H9 (cell line): ENCODE data around the gene TTLL13. TPM values are rescaled to one million over a fixed set of nuclear protein-coding genes. Genes with fewer than 3 reads are reported as not detected.
A peak's percentile ranks its signal among the peaks of the same experiment; 100 is the strongest.

Experiments
- DNase-seq: peaks from one replicate; pipeline ENCODE4 v3.0.0-alpha.2; 2017
- H2AFZ ChIP-seq: one replicate; pipeline ENCODE4 v1.6.1; 2013; ENCODE audit warnings: mild to moderate bottlenecking, low read length, control low read depth, moderate library complexity
- H2AK5ac ChIP-seq: 2 replicates; pipeline ENCODE4 v1.6.1; 2013; ENCODE audit warnings: low read length, control low read depth, mixed read lengths; ENCODE audit not compliant: insufficient read length
- H2BK120ac ChIP-seq: one replicate; pipeline ENCODE4 v1.6.1; 2013; ENCODE audit warnings: low read depth, mild to moderate bottlenecking, low read length, control low read depth, inconsistent platforms; ENCODE audit not compliant: poor library complexity, severe bottlenecking
- H2BK12ac ChIP-seq: 2 replicates; pipeline ENCODE4 v1.6.1; 2013; ENCODE audit warnings: low read length, control low read depth, mixed read lengths, low read depth; ENCODE audit not compliant: insufficient read length
- H2BK15ac ChIP-seq: 2 replicates; pipeline ENCODE4 v1.6.1; 2013; ENCODE audit warnings: low read depth, low read length, control low read depth
- H2BK20ac ChIP-seq: one replicate; pipeline ENCODE4 v1.6.1; 2013; ENCODE audit warnings: low read depth, mild to moderate bottlenecking, low read length, control low read depth, inconsistent platforms; ENCODE audit not compliant: poor library complexity, severe bottlenecking
- H2BK5ac ChIP-seq: 2 replicates; pipeline ENCODE4 v1.6.1; 2013; ENCODE audit warnings: low read length, control low read depth, mixed read lengths; ENCODE audit not compliant: insufficient read length
- H3K14ac ChIP-seq: 2 replicates; pipeline ENCODE4 v1.6.1; 2013; ENCODE audit warnings: low read length, control low read depth; ENCODE audit not compliant: insufficient read depth
- H3K18ac ChIP-seq: 2 replicates; pipeline ENCODE4 v1.6.1; 2013; ENCODE audit warnings: low read depth, mild to moderate bottlenecking, mixed read lengths, low read length, control low read depth; ENCODE audit not compliant: insufficient read length
- H3K23ac ChIP-seq: 2 replicates; pipeline ENCODE4 v1.6.1; 2013; ENCODE audit warnings: low read length, control low read depth, mixed read lengths, low read depth; ENCODE audit not compliant: insufficient read length
- H3K23me2 ChIP-seq: 2 replicates; pipeline ENCODE4 v1.6.1; 2013; ENCODE audit warnings: low read depth, mild to moderate bottlenecking, mixed read lengths, low read length, control low read depth; ENCODE audit not compliant: insufficient read length, poor library complexity, severe bottlenecking
- H3K27ac ChIP-seq: 2 replicates; pipeline ENCODE4 v1.5.1; 2013; ENCODE audit warnings: low read length, control low read depth, mixed read lengths, low read depth; ENCODE audit not compliant: insufficient read length
- H3K27me3 ChIP-seq: 2 replicates; pipeline ENCODE4 v1.6.1; 2013; ENCODE audit warnings: low read length, control low read depth, inconsistent platforms; ENCODE audit not compliant: insufficient read depth
- H3K4ac ChIP-seq: 2 replicates; pipeline ENCODE4 v1.6.1; 2013; ENCODE audit warnings: low read depth, mild to moderate bottlenecking, control low read depth, inconsistent platforms, low read length, moderate library complexity
- H3K4me1 ChIP-seq: 2 replicates; pipeline ENCODE4 v1.6.1; 2013; ENCODE audit warnings: low read length, control low read depth, inconsistent platforms; ENCODE audit not compliant: insufficient read depth
- H3K4me2 ChIP-seq: 2 replicates; pipeline ENCODE4 v1.6.1; 2013; ENCODE audit warnings: low read length, control low read depth, mixed read lengths; ENCODE audit not compliant: insufficient read length, insufficient read depth
- H3K56ac ChIP-seq: 2 replicates; pipeline ENCODE4 v1.6.1; 2013; ENCODE audit warnings: low read depth, mild to moderate bottlenecking, mixed read lengths, low read length, control low read depth; ENCODE audit not compliant: insufficient read length
- H3K79me1 ChIP-seq: 2 replicates; pipeline ENCODE4 v1.6.1; 2013; ENCODE audit warnings: low read depth, mild to moderate bottlenecking, moderate library complexity, low read length, control low read depth, inconsistent platforms; ENCODE audit not compliant: insufficient read depth, poor library complexity, severe bottlenecking
- H3K79me2 ChIP-seq: 2 replicates; pipeline ENCODE4 v1.6.1; 2013; ENCODE audit warnings: low read length, control low read depth, inconsistent platforms; ENCODE audit not compliant: insufficient read depth
- H3K9ac ChIP-seq: 2 replicates; pipeline ENCODE4 v1.6.1; 2013; ENCODE audit warnings: low read length, control low read depth, mixed read lengths; ENCODE audit not compliant: insufficient read length; ENCODE audit errors: extremely low read depth
- H3K9me3 ChIP-seq: one replicate; pipeline ENCODE4 v1.6.1; 2013; ENCODE audit warnings: low read depth, low read length, inconsistent platforms; ENCODE audit not compliant: control insufficient read depth
- H3T11ph ChIP-seq: one replicate; pipeline ENCODE4 v1.6.1; 2013; ENCODE audit warnings: mild to moderate bottlenecking, low read length, control low read depth, inconsistent platforms
- H4K20me1 ChIP-seq: one replicate; pipeline ENCODE4 v1.6.1; 2013; ENCODE audit not compliant: control insufficient read depth, insufficient read length, insufficient read depth
- H4K5ac ChIP-seq: 2 replicates; pipeline ENCODE4 v1.6.1; 2013; ENCODE audit warnings: low read depth, mild to moderate bottlenecking, mixed read lengths, low read length, control low read depth; ENCODE audit not compliant: insufficient read length
- H4K8ac ChIP-seq: replicated peaks from 2 replicates; pipeline ENCODE4 v1.6.1; 2013; ENCODE audit warnings: low read length, control low read depth, mixed read lengths, low read depth; ENCODE audit not compliant: insufficient read length
- H4K91ac ChIP-seq: 2 replicates; pipeline ENCODE4 v1.6.1; 2013; ENCODE audit warnings: low read depth, mild to moderate bottlenecking, moderate library complexity, mixed read lengths, low read length, control low read depth; ENCODE audit not compliant: insufficient read length
- H3K27ac Mint-ChIP-seq, 3 experiments: 2 replicates in 2 of 3; 3 replicates in 1 of 3; pipeline ENCODE4 v1.8.0; 2020 to 2021; ENCODE audit warnings: mixed read lengths in 3 of 3, mild to moderate bottlenecking in 1 of 3, moderate library complexity in 1 of 3
- H3K27me3 Mint-ChIP-seq: 2 replicates; pipeline ENCODE4 v1.8.0; 2021; ENCODE audit warnings: low read depth, mild to moderate bottlenecking, moderate library complexity, mixed read lengths
- H3K36me3 Mint-ChIP-seq, 3 experiments: 2 replicates in 2 of 3; 3 replicates in 1 of 3; pipeline ENCODE4 v1.8.0; 2020 to 2021; ENCODE audit warnings: low read depth in 3 of 3, mixed read lengths in 3 of 3; ENCODE audit not compliant: insufficient read depth in 1 of 3
- H3K4me1 Mint-ChIP-seq, 2 experiments: 2 replicates each; pipeline ENCODE4 v1.8.0; 2020; ENCODE audit warnings: mixed read lengths in 2 of 2
- H3K4me3 Mint-ChIP-seq, 2 experiments: 2 replicates in 1 of 2; 3 replicates in 1 of 2; pipeline ENCODE4 v1.8.0; 2020 to 2021; ENCODE audit warnings: mild to moderate bottlenecking in 2 of 2, mixed read lengths in 2 of 2, moderate library complexity in 1 of 2
- H3K9me3 Mint-ChIP-seq, 2 experiments: 2 replicates in 1 of 2; 3 replicates in 1 of 2; pipeline ENCODE4 v1.8.0; 2020; ENCODE audit warnings: mild to moderate bottlenecking in 2 of 2, mixed read lengths in 2 of 2, moderate library complexity in 1 of 2
- WGBS: extraction: QIAGEN DNeasy Blood & Tissue Kit; methylation state at CpG from one replicate; pipeline ENCODE4 v1.1.7; 2013; ENCODE audit warnings: missing lambda C conversion rate, low lambda C conversion rate, mixed read lengths; ENCODE audit not compliant: insufficient read length; ENCODE audit errors: extremely low coverage; 5-methylcytosine and 5-hydroxymethylcytosine counted together
- total RNA-seq: library from RNA; stranded (reverse); gene quantifications from 2 replicates; pipeline ENCODE4 v1.2.1, GENCODE V29; 2021
- TF ChIP-seq, protein P1 (sequence below): fragments of 200-600 bp; sonication (generic); conservative IDR thresholded peaks from 3 replicates; pipeline ENCODE4 v1.8.0; 2021; ENCODE audit warnings: antibody characterized with exemption, mild to moderate bottlenecking

TTLL13 gene
- total RNA-seq, 1 experiment from 2014 or later: not detected

DNA sequence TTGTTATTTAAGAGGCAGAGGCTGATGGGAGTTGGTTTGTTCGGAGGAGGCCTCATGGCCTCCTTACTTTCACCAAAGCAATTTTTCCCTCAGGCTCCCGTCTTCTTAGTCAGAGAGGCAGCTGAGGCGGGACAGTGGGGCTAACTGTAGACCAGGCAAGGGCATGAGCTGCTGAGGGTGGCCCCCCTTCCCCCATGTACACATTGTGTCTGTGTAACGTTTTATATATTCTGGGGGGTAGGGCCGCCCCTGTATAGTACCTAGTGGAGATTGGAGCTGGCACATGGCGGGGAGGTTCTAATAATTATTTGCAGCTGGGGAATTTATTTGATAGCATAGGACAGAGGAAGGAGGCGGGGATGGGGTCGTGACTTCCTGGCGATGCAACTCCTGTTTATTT lies 51.2 kb downstream of the TTLL13 start:
- no peak overlapping the region; a peak in 1 of 5 replicates for H3K4me3 Mint-ChIP-seq
- no peak overlapping the region for H3K4me2 ChIP-seq
- H3K79me1 ChIP-seq: no peaks in the 10 kb centered on the region
- no peak overlapping the region for H3T11ph ChIP-seq
- no peak overlapping the region for H2AFZ ChIP-seq
- H3K27ac ChIP-seq: no peak overlapping the region
- H3K9ac ChIP-seq: no peak overlapping the region
- H2BK120ac ChIP-seq: no peak overlapping the region
- H3K18ac ChIP-seq: no peak overlapping the region
- no peaks in the 10 kb centered on the region for H3K36me3 Mint-ChIP-seq
- no peak overlapping the region for H4K5ac ChIP-seq
- no peak overlapping the region for H3K23ac ChIP-seq
- H3K79me2 ChIP-seq: no peaks in the 10 kb centered on the region
- no peak overlapping the region for H2BK15ac ChIP-seq
- DNase-seq: no peak
- H3K14ac ChIP-seq: no peak overlapping the region
- H3K4ac ChIP-seq: no peak overlapping the region
- H4K20me1 ChIP-seq: no peaks in the 10 kb centered on the region
- WGBS: no CpG with 5 or more reads among the region's 9 CpGs
- no peaks in the 10 kb centered on the region; the same call in 1 of the 2 replicates for H3K4me1 ChIP-seq
- no peaks in the 10 kb centered on the region for H3K9me3 ChIP-seq
- H3K56ac ChIP-seq: no peak overlapping the region
- H3K27me3 ChIP-seq: no peaks in the 10 kb centered on the region
- no peaks in the 10 kb centered on the region for H3K27me3 Mint-ChIP-seq
- no peak overlapping the region for H4K91ac ChIP-seq
- no peak overlapping the region for H4K8ac ChIP-seq
- no peak overlapping the region for H2AK5ac ChIP-seq
- no peaks in the 10 kb centered on the region for H3K9me3 Mint-ChIP-seq
- no peaks in the 10 kb centered on the region for H3K23me2 ChIP-seq
- no peak overlapping the region for H2BK12ac ChIP-seq
- no peak overlapping the region for H2BK20ac ChIP-seq
- no peak overlapping the region for H2BK5ac ChIP-seq
- TF ChIP-seq, protein P1, sequence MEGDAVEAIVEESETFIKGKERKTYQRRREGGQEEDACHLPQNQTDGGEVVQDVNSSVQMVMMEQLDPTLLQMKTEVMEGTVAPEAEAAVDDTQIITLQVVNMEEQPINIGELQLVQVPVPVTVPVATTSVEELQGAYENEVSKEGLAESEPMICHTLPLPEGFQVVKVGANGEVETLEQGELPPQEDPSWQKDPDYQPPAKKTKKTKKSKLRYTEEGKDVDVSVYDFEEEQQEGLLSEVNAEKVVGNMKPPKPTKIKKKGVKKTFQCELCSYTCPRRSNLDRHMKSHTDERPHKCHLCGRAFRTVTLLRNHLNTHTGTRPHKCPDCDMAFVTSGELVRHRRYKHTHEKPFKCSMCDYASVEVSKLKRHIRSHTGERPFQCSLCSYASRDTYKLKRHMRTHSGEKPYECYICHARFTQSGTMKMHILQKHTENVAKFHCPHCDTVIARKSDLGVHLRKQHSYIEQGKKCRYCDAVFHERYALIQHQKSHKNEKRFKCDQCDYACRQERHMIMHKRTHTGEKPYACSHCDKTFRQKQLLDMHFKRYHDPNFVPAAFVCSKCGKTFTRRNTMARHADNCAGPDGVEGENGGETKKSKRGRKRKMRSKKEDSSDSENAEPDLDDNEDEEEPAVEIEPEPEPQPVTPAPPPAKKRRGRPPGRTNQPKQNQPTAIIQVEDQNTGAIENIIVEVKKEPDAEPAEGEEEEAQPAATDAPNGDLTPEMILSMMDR: no peak
- H3K4me1 Mint-ChIP-seq: peaks cover 9 to 17% of the 10 kb centered on the region in 2 experiments
- H3K27ac Mint-ChIP-seq: peak overlapping the region in 1 of 3 experiments; percentile 48; a peak in 1 of 7 replicates
